Right atrium auricular region (tissue), 2 donors: ENCODE data around the gene TRIO. TPM values are rescaled to one million over a fixed set of nuclear protein-coding genes. Genes with fewer than 3 reads are reported as not detected.

Experiments used
- DNase-seq: peaks from one replicate; pipeline ENCODE4 v3.0.0-alpha.2; 2019; ENCODE audit warnings: low spot score
- H3K27ac ChIP-seq, 2 donors: fragments of 200-600 bp; sonication (generic); 1 replicate in 1 of 2; 2 replicates in 1 of 2; pipeline ENCODE4 v1.5.1; 2016 to 2019
- H3K27me3 ChIP-seq, 2 donors: fragments of 200-600 bp; sonication (generic); one replicate each; pipeline versions ENCODE4 v1.5.1 to v1.6.0; 2017 to 2019
- H3K36me3 ChIP-seq: fragments of 200-600 bp; sonication (generic); one replicate; pipeline ENCODE4 v1.5.1; 2016
- H3K4me1 ChIP-seq, 2 donors: fragments of 200-600 bp; sonication (generic); one replicate each; pipeline versions ENCODE4 v1.5.1 to v1.6.0; 2017 to 2019
- H3K4me3 ChIP-seq, 2 donors: fragments of 200-600 bp; sonication (generic); 1 replicate in 1 of 2; 2 replicates in 1 of 2; pipeline ENCODE4 v1.5.1; 2017 to 2019; ENCODE audit warnings: mild to moderate bottlenecking in 1 of 2, moderate library complexity in 1 of 2
- H3K9me3 ChIP-seq, 2 donors: fragments of 200-600 bp; sonication (generic); one replicate each; pipeline ENCODE4 v1.5.1; 2019
- total RNA-seq, 2 donors: library from RNA; depleted of rRNA; stranded (reverse); fragments of >200 nt; gene quantifications; one replicate each; pipeline ENCODE4 v1.1.0, GENCODE V29; 2016
- TF ChIP-seq, protein P1 (sequence below), 2 donors: fragments of 200-600 bp; sonication (generic); IDR thresholded peaks; one replicate each; pipeline ENCODE4 v1.5.1; 2019; ENCODE audit warnings: antibody characterized with exemption in 2 of 2

Gene TRIO
- total RNA-seq, 2 donors from 2014 or later: 51.6 to 67.0 TPM

DNA sequence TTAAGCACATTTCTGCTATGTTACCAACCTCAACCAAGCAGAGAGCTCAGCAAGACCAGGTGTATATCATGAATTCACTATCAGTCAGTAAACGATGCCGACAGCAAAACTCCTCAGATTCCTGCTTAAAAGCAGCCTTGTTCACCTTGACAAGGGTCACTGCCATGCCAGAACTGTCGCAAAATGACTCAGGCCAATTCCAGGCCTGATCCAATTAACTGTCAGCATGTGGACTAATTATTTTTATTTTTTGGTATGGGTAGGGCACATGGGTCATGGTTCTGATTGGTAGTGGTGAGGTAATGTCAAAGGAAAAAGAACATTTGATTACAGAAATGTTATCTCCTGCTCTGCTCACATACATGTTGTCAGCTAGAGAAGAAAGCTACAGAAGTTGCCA is 224.2 kb downstream of the TRIO start:
- Histone ChIP-seq H3K27me3 (no peaks in the 10 kb centered on the region), H3K36me3 (peaks cover 82% of the 10 kb centered on the region), H3K9me3 (no peaks in the 10 kb centered on the region), H3K4me3 (no peak overlapping the region), H3K27ac (no peak overlapping the region), H3K4me1 (no peaks in the 10 kb centered on the region)
- DNase-seq: no peak
- TF ChIP-seq, protein P1, sequence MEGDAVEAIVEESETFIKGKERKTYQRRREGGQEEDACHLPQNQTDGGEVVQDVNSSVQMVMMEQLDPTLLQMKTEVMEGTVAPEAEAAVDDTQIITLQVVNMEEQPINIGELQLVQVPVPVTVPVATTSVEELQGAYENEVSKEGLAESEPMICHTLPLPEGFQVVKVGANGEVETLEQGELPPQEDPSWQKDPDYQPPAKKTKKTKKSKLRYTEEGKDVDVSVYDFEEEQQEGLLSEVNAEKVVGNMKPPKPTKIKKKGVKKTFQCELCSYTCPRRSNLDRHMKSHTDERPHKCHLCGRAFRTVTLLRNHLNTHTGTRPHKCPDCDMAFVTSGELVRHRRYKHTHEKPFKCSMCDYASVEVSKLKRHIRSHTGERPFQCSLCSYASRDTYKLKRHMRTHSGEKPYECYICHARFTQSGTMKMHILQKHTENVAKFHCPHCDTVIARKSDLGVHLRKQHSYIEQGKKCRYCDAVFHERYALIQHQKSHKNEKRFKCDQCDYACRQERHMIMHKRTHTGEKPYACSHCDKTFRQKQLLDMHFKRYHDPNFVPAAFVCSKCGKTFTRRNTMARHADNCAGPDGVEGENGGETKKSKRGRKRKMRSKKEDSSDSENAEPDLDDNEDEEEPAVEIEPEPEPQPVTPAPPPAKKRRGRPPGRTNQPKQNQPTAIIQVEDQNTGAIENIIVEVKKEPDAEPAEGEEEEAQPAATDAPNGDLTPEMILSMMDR (IDR thresholded peaks at IDR 0.05): no peak

- Histone ChIP-seq H3K36me3 (peaks cover 91% of the 10 kb centered on the region), H3K4me1 (no peaks in the 10 kb centered on the region), H3K9me3 (no peaks in the 10 kb centered on the region), H3K4me3 (no peak overlapping the region), H3K27ac (no peak overlapping the region), H3K27me3 (no peaks in the 10 kb centered on the region)
- TF ChIP-seq, protein P1 (IDR thresholded peaks at IDR 0.05): no peak
- no peak for DNase-seq
These were observed 226.6 kb downstream of the TRIO start for GRCh38 chr5:14369780-14370179.

DNA sequence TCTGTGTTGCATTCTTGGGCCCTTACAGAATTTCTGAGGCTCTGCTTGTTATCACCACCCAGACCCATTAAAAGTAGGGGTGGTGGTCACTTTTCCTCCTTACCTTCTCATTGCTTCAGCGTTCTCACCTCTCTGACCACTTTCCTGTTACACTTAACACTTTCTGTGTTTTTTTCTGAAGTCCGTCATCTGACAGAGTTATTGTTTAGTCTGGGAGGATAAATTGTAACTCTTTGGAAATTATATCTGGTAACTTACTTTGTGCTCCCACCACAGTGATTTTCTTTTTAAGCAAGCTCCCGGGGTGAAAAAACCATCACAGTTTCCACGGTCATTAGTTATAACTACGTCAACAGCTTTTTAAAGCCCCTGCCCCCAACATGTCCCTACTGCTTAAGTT is 227.2 kb downstream of the TRIO start:
- Histone ChIP-seq H3K36me3 (peaks cover 88% of the 10 kb centered on the region), H3K4me3 (no peak overlapping the region), H3K27me3 (no peaks in the 10 kb centered on the region), H3K9me3 (no peaks in the 10 kb centered on the region), H3K27ac (no peak overlapping the region), H3K4me1 (no peaks in the 10 kb centered on the region)
- TF ChIP-seq, protein P1 (IDR thresholded peaks at IDR 0.05): no peak
- no peak for DNase-seq

GRCh38 chr5:14373685-14374084 is 230.5 kb downstream of the TRIO start:
- no peak for DNase-seq
- H3K9me3 ChIP-seq: no peaks in the 10 kb centered on the region
- H3K4me3 ChIP-seq: no peak overlapping the region
- H3K36me3 ChIP-seq: peaks cover 81% of the 10 kb centered on the region
- TF ChIP-seq, protein P1 (IDR thresholded peaks at IDR 0.05): no peak
- no peaks in the 10 kb centered on the region for H3K4me1 ChIP-seq
- H3K27me3 ChIP-seq: no peaks in the 10 kb centered on the region
- no peak overlapping the region for H3K27ac ChIP-seq

DNA sequence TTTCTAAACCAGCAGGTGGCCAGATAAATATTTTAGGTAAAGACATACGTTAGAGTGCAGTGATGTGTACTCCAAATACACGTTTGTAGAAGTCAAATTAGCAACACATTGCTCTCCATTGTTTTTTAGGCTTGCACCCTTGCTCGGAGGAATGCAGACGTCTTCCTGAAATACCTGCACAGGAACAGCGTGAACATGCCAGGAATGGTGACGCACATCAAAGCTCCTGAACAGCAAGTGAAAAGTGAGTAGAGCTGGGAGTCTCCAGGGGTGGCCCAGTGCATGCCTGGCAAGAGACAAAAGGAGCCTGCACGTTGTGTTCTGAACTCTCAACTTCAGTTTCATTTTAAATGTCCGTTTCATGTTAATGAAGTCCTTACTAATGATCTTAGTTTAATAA is 231.0 kb downstream of the TRIO start:
- H3K27me3 ChIP-seq: no peaks in the 10 kb centered on the region
- H3K9me3 ChIP-seq: no peaks in the 10 kb centered on the region
- no peaks in the 10 kb centered on the region for H3K4me1 ChIP-seq
- H3K36me3 ChIP-seq: peaks cover 81% of the 10 kb centered on the region
- no peak overlapping the region for H3K27ac ChIP-seq
- H3K4me3 ChIP-seq: no peak overlapping the region
- no peak for DNase-seq
- TF ChIP-seq, protein P1 (IDR thresholded peaks at IDR 0.05): no peak

GRCh38 chr5:14376789-14377188 is 233.6 kb downstream of the TRIO start:
- Histone ChIP-seq H3K4me1 (no peaks in the 10 kb centered on the region), H3K4me3 (no peak overlapping the region), H3K27ac (no peak overlapping the region), H3K27me3 (no peaks in the 10 kb centered on the region), H3K36me3 (peaks cover 85% of the 10 kb centered on the region), H3K9me3 (no peaks in the 10 kb centered on the region)
- no peak for DNase-seq
- TF ChIP-seq, protein P1 (IDR thresholded peaks at IDR 0.05): no peak
